SK-N-SH (cell line): ENCODE results near the gene HSPA1L. TPM values are rescaled to one million over a fixed set of nuclear protein-coding genes. Genes with fewer than 3 reads are reported as not detected.
"Not testable (repeated sequence)": the region's sequence is repeated elsewhere in the genome, so short reads cannot be mapped to it uniquely, and the experiment has no call there.

Experiments used
- CTCF ChIA-PET: fragments of 300-600, 350-600 bp; formaldehyde crosslinking; extraction: SDS; loops from one replicate; lab custom pipeline; 2021; lab: Yijun Ruan, JAX
- POLR2A ChIA-PET: fragments of 350-600 bp; sonication (Branson Sonifier 250); formaldehyde crosslinking; extraction: SDS; loops from one replicate; lab custom pipeline; 2020; ENCODE audit warnings: antibody characterized with exemption, inconsistent platforms; lab: Yijun Ruan, JAX
- DNase-seq: peaks from one replicate; pipeline ENCODE4 v3.0.0; 2012
- H2AFZ ChIP-seq: fragments of 200-600 bp; sonication (generic); 2 replicates; pipeline ENCODE4 v1.8.1; 2016; ENCODE audit warnings: antibody characterized with exemption, mild to moderate bottlenecking, low read depth
- H3F3A ChIP-seq: fragments of 200-600 bp; sonication (generic); replicated peaks from 2 replicates; pipeline ENCODE3; 2016; ENCODE audit warnings: antibody characterized with exemption, mild to moderate bottlenecking; ENCODE audit not compliant: insufficient read depth
- H3K27ac ChIP-seq, 2 experiments: fragments of 200-500 bp in 1 of 2; fragments of 200-600 bp in 1 of 2; sonication (Bioruptor generic) in 1 of 2; sonication (generic), shearing (Covaris generic) in 1 of 2; 2 replicates each; pipeline versions ENCODE4 v1.5.1 to v1.6.1; 2014 to 2016; ENCODE audit warnings: low read depth in 2 of 2, inconsistent platforms in 1 of 2, low read length in 1 of 2, mild to moderate bottlenecking in 1 of 2, mixed read lengths in 1 of 2
- H3K27me3 ChIP-seq: fragments of 200-600 bp; sonication (generic), shearing (Covaris generic); 2 replicates; pipeline ENCODE4 v1.6.1; 2016; ENCODE audit warnings: mixed run types; ENCODE audit not compliant: insufficient read depth
- H3K36me3 ChIP-seq, 2 experiments: fragments of 200-500 bp in 1 of 2; fragments of 200-600 bp in 1 of 2; sonication (Bioruptor generic) in 1 of 2; sonication (generic) in 1 of 2; replicated peaks in 1 of 2; 2 replicates each; pipeline versions ENCODE3 to v1.5.1; 2014 to 2016; ENCODE audit warnings: low read length in 1 of 2, mild to moderate bottlenecking in 1 of 2; ENCODE audit not compliant: insufficient read depth in 2 of 2, control insufficient read depth in 1 of 2
- H3K4me1 ChIP-seq, 2 experiments: fragments of 200-500 bp in 1 of 2; fragments of 200-600 bp in 1 of 2; sonication (Bioruptor generic) in 1 of 2; sonication (generic), shearing (Covaris generic) in 1 of 2; 2 replicates each; pipeline versions ENCODE4 v1.5.1 to v1.6.1; 2014 to 2016; ENCODE audit warnings: low read depth in 1 of 2, low read length in 1 of 2, mixed run types in 1 of 2; ENCODE audit not compliant: insufficient read depth in 2 of 2, control insufficient read depth in 1 of 2
- H3K4me2 ChIP-seq: fragments of 200-600 bp; sonication (generic), shearing (Covaris generic); 2 replicates; pipeline ENCODE4 v1.6.1; 2017; ENCODE audit warnings: mixed run types
- H3K4me3 ChIP-seq, 2 experiments: fragments of 200-500 bp in 1 of 2; fragments of 200-600 bp in 1 of 2; sonication (Bioruptor generic) in 1 of 2; sonication (generic), shearing (Covaris generic) in 1 of 2; 2 replicates each; pipeline versions ENCODE4 v1.5.1 to v1.8.1; 2014 to 2016; ENCODE audit warnings: low read depth in 2 of 2, inconsistent platforms in 1 of 2, low read length in 1 of 2, mild to moderate bottlenecking in 1 of 2, mixed read lengths in 1 of 2, moderate library complexity in 1 of 2
- H3K79me2 ChIP-seq: fragments of 200-600 bp; sonication (generic); 2 replicates; pipeline ENCODE4 v1.8.1; 2017; ENCODE audit warnings: mild to moderate bottlenecking; ENCODE audit not compliant: insufficient read depth
- H3K9ac ChIP-seq: fragments of 200-600 bp; sonication (generic); 2 replicates; pipeline ENCODE4 v1.6.1; 2017; ENCODE audit warnings: mixed run types
- H3K9me2 ChIP-seq: fragments of 200-600 bp; sonication (generic); 2 replicates; pipeline ENCODE4 v1.6.1; 2017; ENCODE audit warnings: mixed run types
- H3K9me3 ChIP-seq: fragments of 200-600 bp; sonication (generic); 2 replicates; pipeline ENCODE4 v1.6.1; 2017; ENCODE audit warnings: mixed run types, mild to moderate bottlenecking, moderate library complexity
- H4K20me1 ChIP-seq: fragments of 200-600 bp; sonication (generic); 2 replicates; pipeline ENCODE4 v1.6.1; 2017; ENCODE audit warnings: mild to moderate bottlenecking, mixed run types; ENCODE audit not compliant: insufficient read depth
- CHD2 ChIP-seq: fragments of 150-350 bp; IDR thresholded peaks from 2 replicates; pipeline ENCODE4 v1.6.1; 2018; ENCODE audit warnings: low read length; ENCODE audit not compliant: partially characterized antibody
- CTCF ChIP-seq: fragments of 200-600 bp; sonication (generic); IDR thresholded peaks from 2 replicates; pipeline ENCODE4 v1.6.1; 2017; ENCODE audit warnings: antibody characterized with exemption, mild to moderate bottlenecking, moderate library complexity
- ELF1 ChIP-seq: IDR thresholded peaks from 2 replicates; pipeline ENCODE4 v1.4.0; 2012
- EP300 ChIP-seq, 2 experiments: IDR thresholded peaks; 2 replicates each; pipeline versions ENCODE4 v1.4.0 to v1.6.1; 2012; ENCODE audit warnings: borderline replicate concordance in 1 of 2, low read depth in 1 of 2, low read length in 1 of 2
- EZH2phosphoT487 ChIP-seq: fragments of 200-600 bp; sonication (generic); IDR thresholded peaks from 2 replicates; pipeline ENCODE4 v1.6.1; 2017; ENCODE audit warnings: low read depth, mixed run types, mild to moderate bottlenecking, antibody characterized with exemption, moderate library complexity, borderline replicate concordance
- FOSL2 ChIP-seq: IDR thresholded peaks from 2 replicates; pipeline ENCODE4 v1.4.0; 2012; ENCODE audit warnings: low read depth, mild to moderate bottlenecking, moderate library complexity, borderline replicate concordance
- JUND ChIP-seq: IDR thresholded peaks from 2 replicates; pipeline ENCODE4 v1.4.0; 2012
- PBX3 ChIP-seq: IDR thresholded peaks from 2 replicates; pipeline ENCODE4; 2012
- POLR2AphosphoS5 ChIP-seq: IDR thresholded peaks from 2 replicates; pipeline ENCODE4 v1.6.1; 2012; ENCODE audit warnings: low read depth, low read length
- RAD21 ChIP-seq: IDR thresholded peaks from 2 replicates; pipeline ENCODE4 v1.6.1; 2012; ENCODE audit warnings: mild to moderate bottlenecking, low read length
- RCOR1 ChIP-seq: fragments of 150-350 bp; IDR thresholded peaks from 2 replicates; pipeline ENCODE4 v1.6.1; 2017; ENCODE audit warnings: antibody characterized with exemption, low read length
- RXRA ChIP-seq: IDR thresholded peaks from 2 replicates; pipeline ENCODE4 v1.4.0; 2012; ENCODE audit warnings: low read depth, mild to moderate bottlenecking, borderline replicate concordance
- TCF12 ChIP-seq: IDR thresholded peaks from 2 replicates; pipeline ENCODE4 v1.4.0; 2012
- TEAD4 ChIP-seq: IDR thresholded peaks from 2 replicates; pipeline ENCODE4 v1.4.0; 2012; ENCODE audit warnings: mild to moderate bottlenecking, borderline replicate concordance; ENCODE audit not compliant: insufficient read depth
- YY1 ChIP-seq: IDR thresholded peaks from 2 replicates; pipeline ENCODE4 v1.4.0; 2012; ENCODE audit warnings: low read depth, mild to moderate bottlenecking
- WGBS: methylation state at CpG from one replicate; pipeline ENCODE4 v1.1.6; 2017; ENCODE audit warnings: low lambda C conversion rate; 5-methylcytosine and 5-hydroxymethylcytosine counted together
- polyA plus RNA-seq, 3 experiments: library from polyadenylated mRNA; depleted of rRNA; stranded (reverse); fragments of >200 nt; gene quantifications; 2 replicates each; pipeline ENCODE4 v1.2.3, GENCODE V29; 2012

Gene HSPA1L
- polyA plus RNA-seq, 1 of the 3 experiments (the other 2 are of a cell fraction), result 0.69 TPM

GRCh38 chr6:31842053-31842452, 27.0 kb upstream of the HSPA1L start:
- Histone ChIP-seq H3K79me2 (peaks cover 17% of the 10 kb centered on the region), H3K4me1 (peaks cover 9 to 15% of the 10 kb centered on the region in 2 experiments; a peak in 1 of 4 replicates), H3K9me3 (no peaks in the 10 kb centered on the region), H2AFZ (no peak overlapping the region), H3K9me2 (no peaks in the 10 kb centered on the region), H3K4me2 (no peak overlapping the region), H4K20me1 (peaks cover 40% of the 10 kb centered on the region), H3K36me3 (peaks cover 20 to 41% of the 10 kb centered on the region in 2 experiments), H3F3A (peaks cover 63% of the 10 kb centered on the region), H3K4me3 (no peak overlapping the region), H3K9ac (no peak overlapping the region), H3K27ac (no peak overlapping the region), H3K27me3 (no peaks in the 10 kb centered on the region)
- DNase-seq, result no peak
- no peak for TF ChIP-seq TEAD4
- TF ChIP-seq CTCF, result no peak
- no peak for TF ChIP-seq PBX3
- TF ChIP-seq RXRA, result no peak
- POLR2A ChIA-PET, result interaction anchor here (0.6 to 1.2 kb wide), 2 partner anchors 21 to 281 kb away, joined by 4 read pairs; partner anchors contain the start of gene NEU1
- WGBS, result 91% methylated on average over 9 of the region's 9 CpGs
- CTCF ChIA-PET, result no interaction called here

- H3K36me3 ChIP-seq, result peaks cover 23 to 52% of the 10 kb centered on the region in 2 experiments
- WGBS, result over 99% methylated on average over 8 of the region's 8 CpGs
- H3K4me2 ChIP-seq, result not testable (repeated sequence)
Observed at GRCh38 chr6:31839779-31840126, 24.7 kb upstream of the HSPA1L start.

GRCh38 chr6:31838968-31839367, 23.9 kb upstream of the HSPA1L start:
- peak overlapping the region; percentile 99 for H3K4me2 ChIP-seq
- H4K20me1 ChIP-seq, result peaks cover 52% of the 10 kb centered on the region
- no peak overlapping the region for H3K4me3 ChIP-seq
- no peaks in the 10 kb centered on the region for H3K9me3 ChIP-seq
- ChIA-PET POLR2A (no interaction called here), CTCF (interaction anchor here (0.9 to 1.5 kb wide), 4 partner anchors 9 to 69 kb away, joined by 3 to 6 read pairs (median 4); no protein-coding TSS in a partner anchor)
- H3K4me1 ChIP-seq, result peaks cover 14 to 17% of the 10 kb centered on the region in 2 experiments; a peak in 1 of 4 replicates
- peaks cover 43% of the 10 kb centered on the region for H3K79me2 ChIP-seq
- H3K9ac ChIP-seq, result no peak overlapping the region
- H3K27me3 ChIP-seq, result no peaks in the 10 kb centered on the region
- no peak for DNase-seq
- WGBS, result 82% methylated on average over 2 of the region's 3 CpGs
- H3K27ac ChIP-seq, result no peak overlapping the region
- H3K36me3 ChIP-seq, result peaks cover 23 to 52% of the 10 kb centered on the region in 2 experiments
- no peaks in the 10 kb centered on the region for H3K9me2 ChIP-seq
- no peak overlapping the region for H2AFZ ChIP-seq
- H3F3A ChIP-seq, result peaks cover 77% of the 10 kb centered on the region
- TF ChIP-seq YY1, result no peak
- TF ChIP-seq RAD21, result no peak
- TF ChIP-seq CTCF, result no peak
- no peak for TF ChIP-seq EZH2phosphoT487
- no peak for TF ChIP-seq POLR2AphosphoS5
- no peak for TF ChIP-seq CHD2
- no peak for TF ChIP-seq FOSL2
- no peak for TF ChIP-seq EP300 (IDR thresholded peaks at IDR 0.05; ENCODE audit: borderline replicate concordance in 1 of 2, low read depth in 1 of 2, low read length in 1 of 2)
- no peak for TF ChIP-seq JUND
- TF ChIP-seq TCF12, result no peak
- TF ChIP-seq ELF1, result no peak
- no peak for TF ChIP-seq RCOR1

More at GRCh38 chr6:31839779-31840126, 24.7 kb upstream of the HSPA1L start:
- H3K27ac ChIP-seq, H3K9ac ChIP-seq, H3K9me3 ChIP-seq, H3K4me3 ChIP-seq, DNase-seq, H2AFZ ChIP-seq, H3K9me2 ChIP-seq, H3K27me3 ChIP-seq: not testable (repeated sequence)
- peaks cover 81% of the 10 kb centered on the region for H3F3A ChIP-seq
- H3K4me1 ChIP-seq, result peaks cover 14 to 17% of the 10 kb centered on the region in 2 experiments; a peak in 1 of 4 replicates
- peaks cover 52% of the 10 kb centered on the region for H4K20me1 ChIP-seq
- ChIA-PET CTCF (interaction anchor here (0.6 to 1.2 kb wide), 4 partner anchors 48 to 241 kb away, joined by 3 to 6 read pairs (median 4); no protein-coding TSS in a partner anchor), POLR2A (interaction anchor here (0.9 kb wide), 1 partner anchor 58 kb away, joined by 3 read pairs; the partner anchor contains the start of gene EHMT2)
- H3K79me2 ChIP-seq, result peaks cover 40% of the 10 kb centered on the region
